Transverse colon (tissue), 4 donors: Measurements from ENCODE around the gene MTRF1. TPM values are rescaled to one million over a fixed set of nuclear protein-coding genes. Genes with fewer than 3 reads are reported as not detected.

Source experiments
- DNase-seq: peaks from one replicate; pipeline ENCODE4 v3.0.0-alpha.2; 2019
- H3K27ac ChIP-seq, 4 donors: fragments of 200-600 bp; sonication (generic); 2 replicates each; pipeline ENCODE4 v1.5.1; 2016 to 2018; ENCODE audit warnings: inconsistent platforms in 4 of 4
- H3K27me3 ChIP-seq: fragments of 200-600 bp; sonication (generic); 2 replicates; pipeline ENCODE4 v1.5.1; 2017; ENCODE audit warnings: inconsistent platforms
- H3K36me3 ChIP-seq, 4 donors: fragments of 200-600 bp; sonication (generic); 2 replicates each; pipeline ENCODE4 v1.5.1; 2017 to 2019; ENCODE audit warnings: inconsistent platforms in 4 of 4
- H3K4me1 ChIP-seq, 4 donors: fragments of 200-600 bp; sonication (generic); 2 replicates each; pipeline ENCODE4 v1.5.1; 2017 to 2020; ENCODE audit warnings: inconsistent platforms in 4 of 4
- H3K4me3 ChIP-seq, 4 donors: fragments of 200-600 bp; sonication (generic); 1 replicate in 1 of 4; 2 replicates in 3 of 4; pipeline versions ENCODE4 v1.5.1 to v1.6.1; 2017 to 2019; ENCODE audit warnings: inconsistent platforms in 4 of 4
- H3K9me3 ChIP-seq, 2 donors: fragments of 200-600 bp; sonication (generic); 2 replicates each; pipeline ENCODE4 v1.5.1; 2017 to 2019; ENCODE audit warnings: inconsistent platforms in 2 of 2
- EP300 ChIP-seq: sonication (generic); formaldehyde crosslinking; IDR thresholded peaks from one replicate; pipeline ENCODE4 v1.6.1; 2017; ENCODE audit warnings: antibody characterized with exemption, low read depth
- POLR2A ChIP-seq: fragments of 450-650 bp; IDR thresholded peaks from one replicate; pipeline ENCODE4 v1.6.1; 2016; ENCODE audit warnings: antibody characterized with exemption, mild to moderate bottlenecking, moderate library complexity
- POLR2AphosphoS5 ChIP-seq, 3 donors: sonication (generic); formaldehyde crosslinking; IDR thresholded peaks; one replicate each; pipeline ENCODE4 v1.6.1; 2016; ENCODE audit warnings: antibody characterized with exemption in 3 of 3
- WGBS, 2 donors: methylation state at CpG; one replicate each; pipeline ENCODE4 v1.1.5; 2018; ENCODE audit warnings: low coverage in 1 of 2; 5-methylcytosine and 5-hydroxymethylcytosine counted together
- in situ Hi-C, 4 donors: fragments of 200-750 bp; cut with MboI; loops; one replicate each; pipeline versions ENCODE4 v1.15.0 to v1.15.1; 2017; ENCODE audit warnings: low sequenced_read_pairs in 3 of 4, low pct_ligation_motif_present in 1 of 4, low pct_unique_long_range_greater_than_20kb in 1 of 4
- intact Hi-C: fragments of 100-400 bp; cut with DNase I; formaldehyde crosslinking; loops from one replicate; pipeline ENCODE4 v1.15.1; 2023; ENCODE audit warnings: low total_unique reads
- total RNA-seq, 4 donors: library from RNA; depleted of rRNA; stranded (reverse); fragments of >200 nt; gene quantifications; one replicate each; pipeline ENCODE4 v1.1.0, GENCODE V29; 2016
- TF ChIP-seq, protein P1 (sequence below), 5 experiments: fragments of 200-600 bp in 3 of 5; fragments of 450-650 bp in 2 of 5; sonication (generic) in 3 of 5; IDR thresholded peaks; 1 replicate in 2 of 5; 2 replicates in 3 of 5; pipeline ENCODE4 v1.5.1; 2016 to 2017; ENCODE audit warnings: antibody characterized with exemption in 5 of 5, inconsistent platforms in 3 of 5, mild to moderate bottlenecking in 2 of 5, moderate library complexity in 1 of 5

The MTRF1 gene
- total RNA-seq, 4 donors from 2014 or later, result 7.2 to 19.7 (median 12.7) TPM

DNA sequence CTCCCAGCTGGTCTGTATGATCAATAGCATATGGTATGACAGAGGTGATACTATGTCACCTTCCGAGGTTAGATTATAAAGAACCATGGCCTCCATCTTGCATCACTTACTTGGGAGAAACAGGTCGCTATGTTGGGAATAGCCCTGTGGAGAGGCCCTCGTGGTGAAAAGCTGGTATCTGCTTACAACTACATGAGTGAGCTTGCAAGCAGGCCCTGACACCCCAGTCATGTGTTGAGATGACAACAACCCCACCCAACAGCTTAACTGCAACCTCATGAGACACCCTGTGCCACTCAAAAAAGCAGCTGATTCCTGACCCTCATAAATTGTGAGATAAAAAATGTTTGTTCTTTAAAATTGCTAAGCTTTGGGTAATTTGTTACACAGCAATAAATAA, 18.8 kb downstream of the MTRF1 start:
- no peak for TF ChIP-seq POLR2AphosphoS5 (IDR thresholded peaks at IDR 0.05)
- TF ChIP-seq, protein P1, sequence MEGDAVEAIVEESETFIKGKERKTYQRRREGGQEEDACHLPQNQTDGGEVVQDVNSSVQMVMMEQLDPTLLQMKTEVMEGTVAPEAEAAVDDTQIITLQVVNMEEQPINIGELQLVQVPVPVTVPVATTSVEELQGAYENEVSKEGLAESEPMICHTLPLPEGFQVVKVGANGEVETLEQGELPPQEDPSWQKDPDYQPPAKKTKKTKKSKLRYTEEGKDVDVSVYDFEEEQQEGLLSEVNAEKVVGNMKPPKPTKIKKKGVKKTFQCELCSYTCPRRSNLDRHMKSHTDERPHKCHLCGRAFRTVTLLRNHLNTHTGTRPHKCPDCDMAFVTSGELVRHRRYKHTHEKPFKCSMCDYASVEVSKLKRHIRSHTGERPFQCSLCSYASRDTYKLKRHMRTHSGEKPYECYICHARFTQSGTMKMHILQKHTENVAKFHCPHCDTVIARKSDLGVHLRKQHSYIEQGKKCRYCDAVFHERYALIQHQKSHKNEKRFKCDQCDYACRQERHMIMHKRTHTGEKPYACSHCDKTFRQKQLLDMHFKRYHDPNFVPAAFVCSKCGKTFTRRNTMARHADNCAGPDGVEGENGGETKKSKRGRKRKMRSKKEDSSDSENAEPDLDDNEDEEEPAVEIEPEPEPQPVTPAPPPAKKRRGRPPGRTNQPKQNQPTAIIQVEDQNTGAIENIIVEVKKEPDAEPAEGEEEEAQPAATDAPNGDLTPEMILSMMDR (IDR thresholded peaks at IDR 0.05), result no peak
- no peak for TF ChIP-seq POLR2A
- TF ChIP-seq EP300, result no peak
- Histone ChIP-seq H3K36me3 (peaks cover 0 to 6% (median 0%) of the 10 kb centered on the region in 4 donors), H3K4me1 (no peaks in the 10 kb centered on the region), H3K4me3 (no peak overlapping the region), H3K27ac (no peak overlapping the region), H3K9me3 (no peaks in the 10 kb centered on the region), H3K27me3 (no peaks in the 10 kb centered on the region)
- WGBS, 2 donors, result 81% methylated on average over 3 of the region's 3 CpGs; no CpG with 5 or more reads in 1 of the 2 donors
- intact Hi-C loops, result no loop called here
- in situ Hi-C loops, result loop anchor here in 1 of 4 donors (25.0 kb wide), 1 partner anchor 457 kb away; the partner anchor contains the start of gene SLC25A15
- no peak for DNase-seq

DNA sequence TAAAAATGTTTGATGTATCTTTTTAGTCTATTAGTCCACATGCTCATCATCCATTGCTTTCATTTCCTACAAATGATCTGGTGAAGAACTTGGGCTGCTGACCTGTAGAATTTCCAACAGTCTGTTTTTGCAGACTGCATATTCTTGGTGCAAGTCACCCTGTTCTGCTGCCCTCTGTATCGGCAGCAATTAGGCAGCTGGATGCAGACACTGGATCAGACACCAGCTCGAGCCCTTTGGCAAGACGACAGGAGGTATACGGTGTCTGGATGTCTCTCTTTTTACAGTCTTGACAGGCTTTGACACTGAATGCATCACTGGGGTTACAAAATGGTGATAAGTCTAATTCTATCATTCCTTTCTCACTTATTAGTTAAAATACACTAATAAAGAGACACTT, 21.8 kb downstream of the MTRF1 start:
- Histone ChIP-seq H3K36me3 (peaks cover 0 to 16% (median 0%) of the 10 kb centered on the region in 4 donors), H3K27ac (no peak overlapping the region), H3K27me3 (no peaks in the 10 kb centered on the region), H3K4me3 (no peak overlapping the region), H3K4me1 (no peaks in the 10 kb centered on the region), H3K9me3 (no peaks in the 10 kb centered on the region)
- in situ Hi-C loops (loop anchor here in 1 of 4 donors (25.0 kb wide), 1 partner anchor 454 kb away; the partner anchor contains the start of gene SLC25A15), intact Hi-C loops (no loop called here)
- TF ChIP-seq POLR2AphosphoS5 (IDR thresholded peaks at IDR 0.05) (no peak), EP300 (no peak), POLR2A (no peak)
- TF ChIP-seq, protein P1 (IDR thresholded peaks at IDR 0.05), result no peak
- WGBS, 2 donors, result 95% methylated on average over 4 of the region's 4 CpGs; no CpG with 5 or more reads in 1 of the 2 donors
- DNase-seq, result no peak

DNA sequence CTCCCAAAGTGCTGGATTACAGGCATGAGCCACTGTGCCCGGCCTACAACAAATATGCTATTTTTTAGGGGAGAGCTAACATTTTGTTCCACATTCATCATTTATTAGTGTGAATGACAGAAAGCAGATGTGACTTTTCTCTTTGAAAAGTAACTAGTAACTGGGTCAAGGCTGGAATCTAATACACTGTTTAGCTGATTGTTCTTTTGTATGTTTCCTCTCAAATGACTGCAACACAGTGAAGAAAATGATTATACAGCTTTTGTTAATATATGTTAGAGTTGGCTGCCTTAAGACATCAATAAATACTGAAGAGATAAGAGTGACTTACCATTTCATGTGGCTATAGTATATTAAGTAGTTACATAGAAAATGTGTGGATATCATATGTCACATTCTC, 27.0 kb downstream of the MTRF1 start:
- in situ Hi-C loops (loop anchor here in 1 of 4 donors (25.0 kb wide), 1 partner anchor 449 kb away; the partner anchor contains the start of gene SLC25A15), intact Hi-C loops (no loop called here)
- H3K4me3 ChIP-seq, result no peak overlapping the region
- DNase-seq, result no peak
- H3K9me3 ChIP-seq, result no peaks in the 10 kb centered on the region
- H3K27ac ChIP-seq, result no peak overlapping the region
- H3K36me3 ChIP-seq, result peaks cover 0 to 16% (median 0%) of the 10 kb centered on the region in 4 donors
- TF ChIP-seq EP300 (no peak), POLR2A (no peak), POLR2AphosphoS5 (IDR thresholded peaks at IDR 0.05) (no peak)
- TF ChIP-seq, protein P1 (IDR thresholded peaks at IDR 0.05), result no peak
- 93% methylated on average over 1 of the region's 1 CpG; no CpG with 5 or more reads in 1 of the 2 donors for WGBS, 2 donors
- H3K4me1 ChIP-seq, result peaks cover 0 to 7% (median 0%) of the 10 kb centered on the region in 4 donors
- no peaks in the 10 kb centered on the region for H3K27me3 ChIP-seq

DNA sequence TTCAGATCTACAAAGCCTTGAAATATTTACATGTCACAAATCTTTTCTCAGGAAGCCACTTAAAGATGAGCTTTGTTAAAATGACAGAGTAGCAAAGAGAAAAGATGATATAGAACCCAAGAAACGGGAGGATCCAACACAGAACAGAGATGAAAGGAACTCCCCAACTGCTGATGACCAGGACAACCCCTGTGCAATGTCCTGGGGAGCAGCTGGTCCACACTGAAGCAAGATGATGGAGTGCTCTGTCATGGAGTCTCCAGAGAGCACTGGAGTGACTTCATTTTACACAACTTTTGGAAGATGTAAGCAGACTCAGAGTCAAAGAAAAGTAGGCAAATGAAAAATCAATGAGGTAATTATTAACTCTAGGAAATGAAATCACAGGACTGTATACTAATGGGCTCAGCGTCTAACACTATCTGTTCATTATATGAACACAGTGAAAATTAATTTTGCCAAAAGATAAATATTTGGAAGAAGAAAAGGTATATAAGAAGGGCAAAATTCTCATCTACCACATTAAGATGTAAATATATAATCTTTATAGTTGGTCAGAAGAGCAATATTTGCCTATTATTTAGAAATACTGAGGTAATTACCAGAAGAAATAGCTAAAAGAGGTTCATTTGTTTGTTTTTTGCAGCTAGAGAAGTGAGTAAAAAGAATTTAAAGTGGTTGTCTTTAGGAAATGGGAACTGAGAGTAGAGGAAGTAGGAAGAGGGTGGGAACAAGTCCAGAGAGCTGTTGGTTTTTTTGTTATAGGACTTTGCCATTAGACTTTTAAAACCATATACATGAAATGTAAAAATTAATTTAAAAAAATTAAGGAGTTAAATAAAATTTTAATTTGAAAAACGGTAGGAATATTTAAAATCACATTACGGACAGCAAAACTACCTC, 30.5 kb downstream of the MTRF1 start:
- TF ChIP-seq EP300, result no peak
- TF ChIP-seq, protein P1 (IDR thresholded peaks at IDR 0.05), result no peak
- no peak for TF ChIP-seq POLR2A
- no peak for DNase-seq
- WGBS, 2 donors, result 86 to 92% methylated on average over 4 of the region's 4 CpGs
- Histone ChIP-seq H3K27me3 (no peaks in the 10 kb centered on the region), H3K4me1 (peaks cover 0 to 11% (median 0%) of the 10 kb centered on the region in 4 donors), H3K36me3 (peaks cover 0 to 3% (median 0%) of the 10 kb centered on the region in 4 donors), H3K27ac (no peak overlapping the region), H3K9me3 (no peaks in the 10 kb centered on the region), H3K4me3 (no peak overlapping the region)
- intact Hi-C loops (no loop called here), in situ Hi-C loops (loop anchor here in 1 of 4 donors (25.0 kb wide), 1 partner anchor 446 kb away; the partner anchor contains the start of gene SLC25A15)
